Lung (tissue), 12 donors: ENCODE measurements around the gene GFAP. TPM values are rescaled to one million over a fixed set of nuclear protein-coding genes. Genes with fewer than 3 reads are reported as not detected.
A peak's percentile ranks its signal among the peaks of the same experiment; 100 is the strongest.

Experiments
- ATAC-seq: fragments of 200-7000 bp; cut with Tn5 transposase; one replicate; pipeline ENCODE4 v1.9.1; 2020; ENCODE audit warnings: moderate number of reproducible peaks; ENCODE audit not compliant: insufficient read depth, low FRiP score
- DNase-seq, 3 donors: peaks; one replicate each; pipeline ENCODE4 v3.0.0-alpha.2; 2013 to 2017
- H3K27ac ChIP-seq, 2 donors: one replicate each; pipeline ENCODE4 v1.5.1; 2013; ENCODE audit warnings: mild to moderate bottlenecking in 2 of 2, moderate library complexity in 2 of 2, control low read depth in 1 of 2, inconsistent platforms in 1 of 2, low read depth in 1 of 2, low read length in 1 of 2
- H3K27me3 ChIP-seq, 3 donors: one replicate each; pipeline ENCODE4 v1.5.1; 2013; ENCODE audit warnings: low read length in 2 of 3; ENCODE audit not compliant: control insufficient read depth in 3 of 3, insufficient read depth in 3 of 3
- H3K36me3 ChIP-seq, 4 donors: one replicate each; pipeline ENCODE4 v1.5.1; 2013; ENCODE audit warnings: low read length in 4 of 4, mild to moderate bottlenecking in 1 of 4, moderate library complexity in 1 of 4; ENCODE audit not compliant: control insufficient read depth in 4 of 4, insufficient read depth in 4 of 4
- H3K4me1 ChIP-seq, 5 donors: one replicate each; pipeline ENCODE4 v1.5.1; 2013; ENCODE audit warnings: low read length in 5 of 5, mild to moderate bottlenecking in 2 of 5, moderate library complexity in 1 of 5; ENCODE audit not compliant: control insufficient read depth in 5 of 5, insufficient read depth in 5 of 5
- H3K4me3 ChIP-seq: one replicate; pipeline ENCODE4 v1.5.1; 2013; ENCODE audit warnings: mild to moderate bottlenecking, control low read depth, moderate library complexity
- H3K9ac ChIP-seq, 2 donors: one replicate each; pipeline ENCODE4 v1.5.1; 2013; ENCODE audit warnings: low read length in 2 of 2, control low read depth in 1 of 2; ENCODE audit not compliant: insufficient read depth in 1 of 2
- H3K9me3 ChIP-seq, 4 donors: one replicate each; pipeline ENCODE4 v1.5.1; 2013; ENCODE audit warnings: low read length in 3 of 4, mild to moderate bottlenecking in 1 of 4, moderate library complexity in 1 of 4; ENCODE audit not compliant: control insufficient read depth in 4 of 4, insufficient read depth in 3 of 4
- WGBS, 2 donors: extraction: QIAGEN DNeasy Blood & Tissue Kit; methylation state at CpG; one replicate each; pipeline ENCODE4 v1.1.7; 2013; 5-methylcytosine and 5-hydroxymethylcytosine counted together
- polyA plus RNA-seq, 2 donors: library from polyadenylated mRNA; stranded (reverse); fragments of 200-250 nt; gene quantifications; one replicate each; pipeline ENCODE4 v1.2.1, GENCODE V29; 2013
- total RNA-seq, 2 donors: library from RNA; depleted of rRNA in 1 of 2; stranded (reverse); fragments of >200 nt in 1 of 2; gene quantifications; one replicate each; pipeline ENCODE4 v1.2.1, GENCODE V29; 2014 to 2021
- TF ChIP-seq, protein P1 (sequence below): IDR thresholded peaks from 2 replicates; pipeline ENCODE4 v1.5.1; 2012; ENCODE audit warnings: mild to moderate bottlenecking; ENCODE audit errors: control extremely low read depth, extremely low read depth
- donor health status: control.
- donor health status: control.
- donor health status: Bipolar disorder and iron deficiency.
- donor health status: healthy.
- donor health status: DM: yes; HTN: yes; CAD: no.

The GFAP gene
- total and polyA plus RNA-seq, 4 donors, result 0.25 to 0.88 (median 0.34) TPM

DNA sequence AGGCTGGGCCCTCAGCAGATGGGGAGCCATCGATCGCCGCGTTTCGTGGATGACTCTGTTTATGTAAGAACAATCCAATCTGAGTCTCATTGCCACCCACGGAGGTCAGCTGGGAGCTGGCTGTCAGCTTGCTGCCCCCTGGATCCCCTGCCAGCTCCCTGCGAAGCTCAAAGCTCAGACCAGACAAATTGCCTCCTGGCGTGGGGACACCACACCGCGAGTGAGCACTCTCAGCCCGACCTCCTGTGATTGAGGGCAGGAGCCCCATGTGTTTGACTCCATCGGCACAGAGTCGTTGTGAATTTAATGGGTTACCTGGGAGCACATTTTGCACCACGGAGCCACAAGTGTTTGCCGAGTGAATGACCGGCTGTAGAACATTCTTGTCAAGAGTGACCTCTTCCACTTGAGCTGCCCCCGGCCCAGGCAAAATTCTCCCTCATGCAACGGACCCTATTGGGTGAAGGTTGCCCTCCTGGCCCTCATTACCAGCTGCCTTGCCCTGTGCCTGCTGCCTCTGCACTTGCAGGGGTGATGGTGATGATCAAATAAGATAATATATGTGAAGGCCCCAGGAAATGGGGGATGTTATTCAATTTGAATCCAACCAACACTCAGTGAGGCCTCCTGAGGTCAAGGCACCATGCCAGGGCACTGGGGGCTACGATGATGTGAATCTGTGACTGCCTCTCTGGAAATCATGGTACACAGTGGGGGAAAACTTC, 7.6 kb upstream of the GFAP start:
- Histone ChIP-seq H3K27me3 (peaks cover 0 to 14% (median 0%) of the 10 kb centered on the region in 3 donors), H3K4me3 (no peak overlapping the region), H3K4me1 (peaks cover 0 to 13% (median 0%) of the 10 kb centered on the region in 5 donors), H3K9ac (no peak overlapping the region), H3K27ac (no peak overlapping the region), H3K9me3 (no peaks in the 10 kb centered on the region), H3K36me3 (peaks cover 0 to 2% (median 0%) of the 10 kb centered on the region in 4 donors)
- WGBS, 2 donors, result 68 to 77% methylated on average over 19 of the region's 19 CpGs
- TF ChIP-seq, protein P1, sequence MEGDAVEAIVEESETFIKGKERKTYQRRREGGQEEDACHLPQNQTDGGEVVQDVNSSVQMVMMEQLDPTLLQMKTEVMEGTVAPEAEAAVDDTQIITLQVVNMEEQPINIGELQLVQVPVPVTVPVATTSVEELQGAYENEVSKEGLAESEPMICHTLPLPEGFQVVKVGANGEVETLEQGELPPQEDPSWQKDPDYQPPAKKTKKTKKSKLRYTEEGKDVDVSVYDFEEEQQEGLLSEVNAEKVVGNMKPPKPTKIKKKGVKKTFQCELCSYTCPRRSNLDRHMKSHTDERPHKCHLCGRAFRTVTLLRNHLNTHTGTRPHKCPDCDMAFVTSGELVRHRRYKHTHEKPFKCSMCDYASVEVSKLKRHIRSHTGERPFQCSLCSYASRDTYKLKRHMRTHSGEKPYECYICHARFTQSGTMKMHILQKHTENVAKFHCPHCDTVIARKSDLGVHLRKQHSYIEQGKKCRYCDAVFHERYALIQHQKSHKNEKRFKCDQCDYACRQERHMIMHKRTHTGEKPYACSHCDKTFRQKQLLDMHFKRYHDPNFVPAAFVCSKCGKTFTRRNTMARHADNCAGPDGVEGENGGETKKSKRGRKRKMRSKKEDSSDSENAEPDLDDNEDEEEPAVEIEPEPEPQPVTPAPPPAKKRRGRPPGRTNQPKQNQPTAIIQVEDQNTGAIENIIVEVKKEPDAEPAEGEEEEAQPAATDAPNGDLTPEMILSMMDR, result no peak
- ATAC-seq (no peak), DNase-seq (no peak)

DNA sequence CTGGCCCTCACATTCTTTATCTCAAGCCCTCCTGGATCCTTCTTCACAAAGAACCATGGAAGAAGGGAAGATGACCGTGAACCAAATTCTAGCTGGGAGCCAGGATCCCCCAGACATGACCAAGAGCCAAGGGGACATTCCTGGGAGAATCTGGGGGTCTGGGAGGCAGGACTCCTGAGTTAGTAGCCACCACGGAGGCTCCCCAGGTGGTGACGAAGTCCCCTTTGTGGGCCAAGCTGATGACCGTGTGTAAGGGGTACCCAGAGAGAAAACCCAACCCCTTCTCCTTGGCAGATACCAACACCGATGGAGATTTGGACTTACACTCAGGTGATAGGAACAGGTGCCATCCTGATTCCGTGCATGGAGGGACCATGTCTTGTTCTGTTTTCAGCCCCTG, 6.8 kb upstream of the GFAP start:
- no peak overlapping the region for H3K9ac ChIP-seq
- TF ChIP-seq, protein P1, result no peak
- H3K27me3 ChIP-seq, result peaks cover 0 to 14% (median 0%) of the 10 kb centered on the region in 3 donors
- peaks cover 0 to 13% (median 0%) of the 10 kb centered on the region in 5 donors for H3K4me1 ChIP-seq
- H3K9me3 ChIP-seq, result no peaks in the 10 kb centered on the region
- no peak overlapping the region for H3K4me3 ChIP-seq
- no peak for DNase-seq
- WGBS, 2 donors, result 86 to 91% methylated on average over 6 of the region's 6 CpGs
- H3K36me3 ChIP-seq, result no peaks in the 10 kb centered on the region
- no peak for ATAC-seq
- no peak overlapping the region for H3K27ac ChIP-seq

DNA sequence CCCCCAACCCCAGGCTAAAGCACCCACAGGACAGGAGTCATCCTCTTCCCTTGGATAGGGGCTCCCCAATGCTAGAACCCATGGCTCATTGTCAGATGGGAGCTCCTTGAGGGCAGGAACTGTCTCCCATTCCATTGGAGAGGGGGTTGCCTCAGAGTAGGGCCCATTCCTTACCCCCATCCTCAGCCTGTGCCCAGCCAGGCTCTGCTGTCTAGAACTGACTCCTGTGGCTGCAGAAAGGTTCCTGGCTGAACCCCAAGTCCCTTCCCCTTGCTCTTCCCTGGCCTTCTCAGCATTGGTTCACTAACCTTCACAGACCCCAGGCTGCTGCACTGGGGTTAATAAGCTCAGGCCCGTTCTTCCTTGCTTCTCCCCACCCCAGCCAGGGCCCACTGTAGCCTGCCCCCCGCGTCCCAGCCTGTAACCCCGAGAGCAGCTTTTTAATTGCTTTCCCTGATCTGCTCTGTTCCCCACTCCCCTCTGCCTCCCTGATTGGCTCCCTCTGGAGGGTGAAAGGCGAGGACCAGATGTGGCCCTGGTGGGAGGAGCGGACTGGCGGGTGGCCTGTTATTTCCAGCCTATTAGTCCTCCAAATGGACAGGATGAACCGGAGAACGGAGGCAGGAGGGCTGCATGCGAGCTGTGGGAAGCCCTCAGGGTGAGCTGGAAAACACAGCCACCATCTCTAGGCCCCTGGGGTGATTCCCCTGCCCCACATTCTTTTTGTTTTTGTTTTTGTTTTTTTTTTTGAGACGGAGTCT, 6.0 kb upstream of the GFAP start:
- Histone ChIP-seq H3K4me1 (peaks cover 0 to 13% (median 0%) of the 10 kb centered on the region in 5 donors), H3K27ac (no peak overlapping the region), H3K27me3 (peaks cover 0 to 14% (median 0%) of the 10 kb centered on the region in 3 donors), H3K36me3 (no peaks in the 10 kb centered on the region), H3K4me3 (no peak overlapping the region), H3K9ac (no peak overlapping the region), H3K9me3 (no peaks in the 10 kb centered on the region)
- TF ChIP-seq, protein P1, result no peak
- ATAC-seq (no peak), DNase-seq (peak in 1 of 3 donors; percentile 29)
- WGBS, 2 donors, result 72 to 79% methylated on average over 11 of the region's 11 CpGs
